Activated T-cell treated with anti-CD3 and anti-CD28 coated beads, Interleukin-2, amount 50 U/mL, for 48 hours (primary cell): ENCODE results near the gene PDCD1.
A peak's percentile ranks its signal among the peaks of the same experiment; 100 is the strongest.

Experiments
- DNase-seq, 2 experiments: peaks; one replicate each; pipeline ENCODE4 v3.0.0-alpha.2; 2020

PDCD1 gene

DNA sequence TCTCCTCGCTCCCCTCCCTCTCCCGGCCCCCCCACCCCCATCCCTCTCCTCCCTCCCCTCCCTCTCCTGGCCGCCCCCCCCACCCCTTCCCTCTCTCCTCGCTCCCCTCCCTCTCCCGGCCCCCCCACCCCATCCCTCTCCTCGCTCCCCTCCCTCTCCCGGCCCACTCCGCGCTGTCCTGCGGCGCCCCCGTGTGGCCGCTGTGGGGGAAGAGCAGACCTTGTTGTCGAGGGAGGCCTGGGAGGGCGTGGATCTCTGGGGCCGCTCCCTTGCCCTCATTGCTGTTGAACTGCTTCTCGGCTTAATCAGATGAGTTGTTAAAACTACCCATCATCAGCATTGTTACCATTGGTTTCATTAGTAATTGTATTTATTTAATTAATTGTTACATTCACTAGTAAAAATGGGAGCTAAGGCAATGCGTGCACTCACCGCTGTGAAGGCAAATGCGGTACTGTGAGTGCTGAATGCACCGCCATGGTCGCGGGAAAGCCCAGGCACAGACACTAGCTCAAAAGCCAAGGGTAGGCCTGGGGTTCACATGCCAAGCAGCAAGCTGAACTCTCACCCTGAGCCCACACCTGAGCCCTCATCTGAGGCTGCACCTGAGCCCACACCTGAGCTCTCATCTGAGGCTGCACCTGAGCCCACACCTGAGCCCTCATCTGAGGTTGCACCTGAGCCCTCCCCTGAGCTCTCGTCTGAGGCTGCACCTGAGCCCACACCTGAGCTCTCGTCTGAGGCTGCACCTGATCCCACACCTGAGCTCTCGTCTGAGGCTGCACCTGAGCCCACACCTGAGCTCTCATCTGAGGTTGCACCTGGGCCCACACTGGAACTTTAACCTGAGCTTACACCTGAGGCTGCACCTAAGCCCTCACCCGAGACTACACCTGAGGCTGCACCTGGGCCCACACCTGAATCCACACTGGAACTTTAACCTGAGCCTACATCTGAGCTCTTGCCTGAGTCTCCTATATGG is 19.6 kb upstream of the PDCD1 start:
- DNase-seq, result peak; percentile 86 to 89

DNA sequence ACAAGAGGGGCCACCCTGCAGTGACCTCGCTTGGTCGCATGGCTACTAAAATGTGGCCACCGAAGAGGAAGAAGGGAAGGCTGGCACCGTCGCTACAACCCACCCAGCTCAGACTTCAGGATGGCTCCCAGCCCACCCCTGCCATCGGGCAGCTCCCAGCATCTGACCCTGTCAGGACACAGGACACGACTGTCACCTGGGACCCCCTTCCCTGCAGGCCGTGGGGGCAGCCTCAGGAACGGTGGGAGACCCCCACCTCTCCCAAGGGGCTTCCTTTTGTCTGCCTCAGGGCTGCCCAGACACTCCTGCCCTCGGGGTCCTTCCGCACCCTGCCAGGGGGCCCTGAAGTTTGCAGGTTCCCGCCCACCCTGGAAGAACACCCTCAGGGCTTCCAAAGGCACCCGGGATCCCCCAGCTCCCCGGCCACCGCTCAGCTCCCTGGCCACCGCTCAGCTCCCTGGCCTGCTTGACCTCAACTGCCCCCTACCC is 18.5 kb upstream of the PDCD1 start:
- no peak for DNase-seq

DNA sequence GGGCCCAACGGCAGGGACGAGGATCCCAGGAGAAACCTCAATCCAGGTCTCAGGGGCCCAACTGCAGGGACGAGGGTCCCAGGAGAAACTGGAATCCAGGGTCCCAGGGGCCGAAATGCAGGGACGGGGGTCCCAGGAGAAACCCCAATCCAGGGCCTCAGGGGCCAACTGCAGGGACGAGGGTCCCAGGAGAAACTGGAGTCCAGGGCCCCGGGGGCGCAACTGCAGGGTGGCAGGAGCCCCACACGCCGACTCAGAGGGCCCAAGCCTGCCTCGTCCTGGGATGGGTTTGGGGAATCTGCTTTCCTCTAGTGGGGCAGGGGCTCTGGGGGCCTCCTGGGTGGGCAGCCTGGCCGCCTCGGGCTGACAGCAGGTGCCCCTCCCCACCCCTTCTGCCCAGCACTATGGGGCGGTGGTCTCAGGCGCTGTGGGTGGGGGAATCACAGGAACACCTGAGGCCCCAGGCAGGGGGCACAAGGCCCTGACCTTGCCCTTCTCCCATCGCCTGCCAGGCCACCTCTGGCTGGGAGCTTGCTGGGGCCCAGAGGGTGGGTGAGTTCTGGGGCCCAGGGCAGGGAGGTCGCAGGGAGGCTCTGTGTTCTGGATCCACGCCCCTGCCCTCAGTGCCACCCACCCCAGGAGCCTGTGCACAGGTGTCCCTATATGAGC is 18.0 kb upstream of the PDCD1 start:
- DNase-seq, result no peak

DNA sequence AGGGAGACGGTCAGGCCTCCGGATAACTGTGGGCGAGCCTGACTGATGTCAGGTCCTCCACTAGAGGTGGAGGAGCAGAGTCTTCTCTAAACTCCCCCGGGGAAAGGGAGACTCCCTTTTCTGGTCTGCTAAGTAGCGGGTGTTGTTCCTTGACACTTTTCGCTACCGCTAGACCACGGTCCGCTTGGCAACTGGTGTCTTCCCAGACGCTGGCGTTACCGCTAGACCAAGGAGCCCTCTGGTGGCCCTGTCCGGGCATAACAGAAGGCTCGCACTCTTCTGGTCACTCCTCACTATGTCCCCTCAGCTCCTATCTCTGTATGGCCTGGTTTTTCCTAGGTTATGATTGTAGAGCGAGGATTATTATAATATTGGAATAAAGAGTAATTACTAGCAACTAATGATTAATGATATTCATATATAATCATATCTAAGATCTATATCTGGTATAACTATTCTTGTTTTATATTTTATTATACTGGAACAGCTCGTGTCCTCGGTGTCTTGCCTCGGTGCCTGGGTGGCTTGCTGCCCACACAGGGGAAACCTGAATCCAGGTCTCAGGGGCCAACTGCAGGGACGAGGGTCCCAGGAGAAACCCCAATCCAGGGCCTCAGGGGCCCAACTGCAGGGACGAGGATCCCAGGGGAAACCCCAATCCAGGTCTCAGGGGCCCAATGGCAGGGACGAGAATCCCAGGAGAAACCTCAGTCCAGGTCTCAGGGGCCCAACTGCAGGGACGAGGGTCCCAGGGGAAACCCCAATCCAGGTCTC is 17.2 kb upstream of the PDCD1 start:
- DNase-seq, result peak; percentile 39

DNA sequence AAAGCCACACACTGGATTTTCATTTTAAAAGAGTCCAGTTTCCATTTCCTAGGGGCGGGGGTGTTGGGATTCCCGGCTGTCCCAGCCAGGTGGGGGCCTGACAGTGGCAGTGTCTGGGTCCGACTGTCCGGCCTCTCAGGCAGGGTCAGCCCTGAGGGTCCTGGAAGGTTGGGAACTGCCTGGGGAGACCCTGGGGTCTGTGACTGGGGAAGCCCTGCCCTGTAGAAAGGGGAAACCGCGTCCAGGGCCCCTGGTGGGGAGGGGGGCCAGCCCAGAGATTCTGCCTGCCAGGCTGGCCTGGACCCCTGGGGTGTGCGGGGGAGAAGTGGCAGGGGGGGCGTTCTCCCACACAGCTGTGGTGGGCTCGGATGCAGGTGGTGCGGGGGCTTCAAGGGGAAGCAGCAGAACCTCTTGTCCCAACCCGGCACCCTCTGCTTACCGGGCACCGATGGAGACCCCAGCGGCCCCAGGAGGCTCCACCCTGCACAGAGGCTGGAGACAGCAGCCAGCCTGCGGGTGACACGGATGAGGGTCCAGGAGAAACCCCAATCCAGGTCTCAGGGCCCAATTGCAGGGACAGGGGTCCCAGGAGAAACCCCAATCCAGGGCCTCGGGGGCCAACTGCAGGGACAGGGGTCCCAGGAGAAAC is 15.7 kb upstream of the PDCD1 start:
- no peak for DNase-seq

DNA sequence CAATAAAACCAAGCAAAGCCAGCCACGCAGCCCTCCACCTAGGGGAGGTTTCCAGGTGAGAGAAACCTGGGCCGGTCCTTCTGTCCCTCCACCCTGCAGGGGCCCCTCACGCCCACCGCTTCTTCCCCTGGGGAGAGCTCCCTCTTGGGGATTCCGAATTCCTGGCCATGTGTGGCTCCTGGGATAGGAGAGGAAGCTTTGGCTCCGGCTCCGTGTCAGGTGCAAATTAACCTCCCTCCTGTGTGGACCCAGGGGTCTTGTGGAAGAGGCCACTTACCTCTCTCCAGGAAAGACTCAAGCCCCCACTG is 15.1 kb upstream of the PDCD1 start:
- DNase-seq, result no peak

DNA sequence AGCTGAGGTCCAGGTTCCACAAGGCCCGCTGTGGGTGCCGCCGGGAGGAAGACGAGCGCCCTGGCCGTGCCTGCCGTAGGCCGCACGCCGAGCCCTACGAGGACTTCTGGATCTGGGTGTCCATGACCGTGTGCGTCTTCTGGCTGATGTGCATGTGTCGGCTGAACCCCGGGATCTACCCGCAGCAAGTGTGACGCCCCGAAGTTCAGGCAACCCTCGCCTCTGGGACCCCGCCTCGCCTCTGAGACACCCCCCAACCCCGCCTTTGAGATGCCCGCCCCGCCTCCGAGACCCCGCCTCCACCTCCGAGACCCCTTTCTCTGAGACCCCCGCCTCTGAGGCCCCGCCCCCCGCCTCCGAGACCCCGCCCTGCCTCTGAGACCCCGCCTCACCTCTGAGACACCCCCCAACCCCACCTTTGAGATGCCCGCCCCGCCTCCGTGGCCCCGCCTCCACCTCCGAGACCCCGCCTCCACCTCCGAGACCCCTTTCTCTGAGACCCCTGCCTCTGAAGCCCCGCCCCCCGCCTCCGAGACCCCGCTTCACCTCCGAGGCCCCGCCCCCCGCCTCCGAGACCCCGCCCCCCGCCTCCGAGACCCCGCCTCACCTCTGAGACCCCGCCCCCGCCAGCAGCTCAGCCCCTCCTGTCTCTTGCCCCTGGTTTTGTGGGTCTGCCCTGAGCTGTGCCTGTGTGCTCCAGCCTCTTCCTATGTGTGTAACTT is 14.5 kb upstream of the PDCD1 start:
- no peak for DNase-seq

DNA sequence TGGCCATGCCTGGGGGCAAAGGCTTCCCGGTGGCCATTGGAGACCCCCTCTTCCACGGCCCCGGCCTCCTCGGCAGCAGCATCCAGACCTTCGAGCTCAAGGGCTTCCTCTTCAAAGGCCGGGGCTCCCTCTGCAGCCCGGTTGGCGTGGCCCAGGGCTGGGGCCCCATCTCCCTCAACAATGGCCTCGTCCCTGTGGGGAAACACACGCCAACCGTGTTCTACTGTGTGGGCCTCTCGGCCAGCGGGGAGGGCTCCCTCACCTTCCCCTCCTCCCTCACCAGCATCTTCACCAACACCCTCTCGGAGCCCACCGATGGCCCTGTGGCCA is 13.6 kb upstream of the PDCD1 start:
- DNase-seq, result no peak

DNA sequence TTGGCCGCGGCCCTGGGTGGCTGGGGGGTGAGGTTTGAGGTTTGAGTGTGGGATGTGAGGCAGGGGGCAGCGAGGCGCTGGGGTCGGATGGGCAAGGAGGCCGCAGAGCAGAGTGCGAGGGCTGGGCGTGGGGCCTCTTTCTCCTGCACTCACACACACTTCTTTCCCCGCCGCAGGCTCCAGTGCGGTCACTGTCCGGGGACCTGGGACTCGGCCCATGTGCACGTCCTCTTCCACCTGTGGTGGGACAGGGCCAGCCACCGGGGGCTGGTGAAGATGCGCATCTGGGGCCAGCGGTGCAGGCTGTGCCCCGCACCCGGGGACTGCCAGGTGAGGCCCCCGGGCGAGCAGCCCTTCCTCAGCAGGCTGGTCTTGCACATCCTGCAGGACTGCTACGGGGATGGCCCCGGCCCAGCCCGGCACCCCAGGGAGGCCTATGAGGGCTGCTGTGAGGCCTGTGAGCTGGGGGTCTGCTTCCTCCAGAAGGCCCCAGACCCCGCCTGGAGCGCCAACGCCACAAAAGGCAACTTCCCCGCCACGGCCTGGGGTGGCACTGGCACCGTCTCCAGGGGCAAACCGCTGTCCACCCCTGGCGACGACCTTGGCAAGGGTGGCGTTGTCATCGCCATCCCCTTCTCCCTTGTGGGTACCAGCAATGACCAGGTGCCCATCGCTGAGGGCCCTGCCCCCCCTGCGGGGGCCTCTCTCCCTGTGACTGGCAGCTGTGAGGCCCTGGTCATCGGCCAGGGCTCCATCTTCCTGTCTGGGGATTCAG is 13.0 kb upstream of the PDCD1 start:
- DNase-seq, result no peak

DNA sequence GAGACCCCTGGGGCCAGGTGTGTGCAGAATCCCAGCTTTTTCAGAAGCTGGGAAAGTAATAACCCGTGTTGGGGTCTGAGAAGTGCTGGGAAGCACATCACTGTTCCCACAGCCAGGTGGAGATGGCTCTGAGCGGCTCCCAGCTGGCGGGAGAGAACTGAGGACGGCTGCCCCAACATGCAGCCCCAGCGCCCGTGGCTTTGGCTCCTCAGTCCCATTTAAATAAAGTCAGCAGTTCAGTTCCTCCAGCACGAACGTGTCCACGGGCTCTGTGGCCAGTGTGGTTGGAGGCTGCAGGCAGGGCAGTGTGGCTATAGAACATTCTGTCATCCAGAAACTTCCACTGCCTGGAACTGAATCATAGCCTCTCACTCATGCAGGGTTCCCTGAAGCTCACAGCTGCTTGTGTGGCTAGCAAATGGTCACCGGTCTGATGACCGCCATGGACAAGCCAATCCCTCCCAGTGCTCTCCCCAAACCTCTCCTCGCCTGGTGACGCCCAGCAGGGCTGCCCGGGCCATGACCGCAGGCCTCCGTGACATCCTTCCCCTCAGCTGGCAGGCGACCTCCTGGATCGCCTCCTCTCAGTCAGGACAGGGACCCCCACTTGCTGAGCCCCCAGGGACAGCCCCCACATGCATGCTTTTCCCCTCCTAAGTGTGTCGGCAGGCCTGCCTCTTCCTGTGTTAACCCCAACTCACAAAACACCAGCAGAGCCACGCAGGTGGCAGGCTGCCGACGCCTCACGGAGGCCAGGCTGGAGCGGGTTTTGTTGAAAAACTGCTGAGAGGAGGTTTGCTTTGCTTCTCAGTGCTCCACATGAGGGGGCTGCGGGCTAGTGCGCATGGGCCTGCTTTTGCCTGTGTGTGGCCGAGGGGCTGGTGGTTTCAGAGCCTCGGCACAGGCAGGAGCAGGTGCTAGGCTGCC is 12.2 kb upstream of the PDCD1 start:
- DNase-seq, result peak; percentile 38 to 48

DNA sequence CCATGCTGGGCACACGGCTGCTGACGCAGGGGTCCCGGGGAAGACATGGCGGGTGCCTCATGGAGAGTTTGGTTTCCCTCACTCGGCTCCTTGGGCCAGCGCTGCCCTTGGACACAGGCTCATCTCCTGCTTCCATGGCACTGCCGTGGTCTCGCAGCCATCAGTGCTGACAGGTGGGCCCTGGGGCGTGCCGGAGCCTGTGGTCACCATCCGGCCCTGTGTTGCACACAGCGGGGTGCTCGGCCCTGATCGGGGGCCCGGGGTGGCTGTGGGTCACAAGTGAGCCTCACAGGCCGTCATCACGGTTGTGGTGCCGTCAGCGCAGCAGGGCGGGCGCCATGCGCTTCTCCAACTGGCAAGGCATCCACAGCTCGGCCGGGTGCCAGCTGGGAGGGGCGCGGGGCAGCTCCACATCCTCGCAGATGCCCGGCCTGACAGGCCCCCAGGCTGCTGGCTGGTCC is 11.4 kb upstream of the PDCD1 start:
- DNase-seq, result no peak

DNA sequence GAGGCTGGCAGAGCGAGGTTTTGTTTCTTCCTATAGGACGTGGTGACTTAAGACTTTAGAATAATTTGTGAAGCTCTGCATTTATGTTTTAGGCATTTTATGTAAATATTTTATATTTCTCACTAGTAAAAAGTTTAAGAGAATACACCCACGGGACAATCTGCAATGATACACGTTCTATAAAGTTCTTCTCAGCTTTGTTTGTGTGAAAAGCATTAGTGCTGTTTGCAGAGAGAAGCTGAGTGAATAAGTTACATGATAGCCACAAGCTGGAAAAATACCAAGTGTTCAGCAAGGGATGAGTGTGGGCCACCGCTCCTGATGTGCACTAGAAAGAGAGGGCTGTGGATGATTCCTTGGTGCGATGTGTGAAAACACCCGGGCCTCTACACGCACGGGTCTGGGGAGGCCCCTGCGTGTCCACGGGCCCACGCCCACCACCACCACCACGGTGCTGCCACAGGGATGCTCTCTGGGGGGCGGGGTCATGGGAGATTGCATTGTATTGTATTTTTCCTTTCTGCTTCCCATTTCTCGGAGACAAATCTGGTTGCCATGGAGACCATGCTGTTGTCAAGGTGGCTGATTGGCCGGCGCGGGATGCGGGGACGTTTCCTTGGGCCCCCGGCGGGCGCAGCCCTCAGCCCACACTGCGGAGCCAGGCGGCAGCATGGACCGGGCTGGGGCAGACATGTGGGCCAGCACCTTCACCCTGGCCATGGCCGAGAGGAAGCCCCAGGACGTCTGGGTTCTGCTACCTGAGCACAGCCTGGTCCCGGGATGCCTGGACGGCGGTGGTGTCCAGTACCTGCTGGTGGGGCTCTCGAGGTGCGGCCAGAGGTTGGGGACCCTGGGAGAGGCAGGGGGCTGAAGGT is 10.6 kb upstream of the PDCD1 start, which contains the start of gene RTP5:
TSS of gene RTP5 (plus strand) at position 643 of the 875 bp plus-strand sequence. CDS start at position 671, 28 bp downstream.
- no peak for DNase-seq

DNA sequence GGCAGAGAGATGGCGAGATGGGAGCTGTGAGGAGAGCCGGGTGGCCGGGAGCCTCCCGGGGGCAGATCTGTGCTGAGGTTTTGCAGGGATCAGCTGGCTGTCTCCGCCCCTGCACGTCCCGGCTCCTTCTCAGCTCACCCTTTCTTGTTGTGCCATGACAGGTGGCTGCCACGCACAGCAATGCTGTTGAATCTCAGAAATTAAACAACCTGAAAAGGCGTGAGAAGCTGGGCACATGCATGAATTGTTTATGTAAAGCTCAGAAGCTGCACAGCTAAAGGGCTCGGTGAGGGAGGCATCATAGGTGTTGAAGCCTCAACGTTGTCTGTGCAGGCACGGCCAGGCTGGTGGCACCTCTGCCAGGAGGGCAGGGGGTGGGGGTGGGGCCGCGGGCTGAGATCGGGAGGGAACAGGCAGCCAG is 10.0 kb upstream of the PDCD1 start:
- no peak for DNase-seq

DNA sequence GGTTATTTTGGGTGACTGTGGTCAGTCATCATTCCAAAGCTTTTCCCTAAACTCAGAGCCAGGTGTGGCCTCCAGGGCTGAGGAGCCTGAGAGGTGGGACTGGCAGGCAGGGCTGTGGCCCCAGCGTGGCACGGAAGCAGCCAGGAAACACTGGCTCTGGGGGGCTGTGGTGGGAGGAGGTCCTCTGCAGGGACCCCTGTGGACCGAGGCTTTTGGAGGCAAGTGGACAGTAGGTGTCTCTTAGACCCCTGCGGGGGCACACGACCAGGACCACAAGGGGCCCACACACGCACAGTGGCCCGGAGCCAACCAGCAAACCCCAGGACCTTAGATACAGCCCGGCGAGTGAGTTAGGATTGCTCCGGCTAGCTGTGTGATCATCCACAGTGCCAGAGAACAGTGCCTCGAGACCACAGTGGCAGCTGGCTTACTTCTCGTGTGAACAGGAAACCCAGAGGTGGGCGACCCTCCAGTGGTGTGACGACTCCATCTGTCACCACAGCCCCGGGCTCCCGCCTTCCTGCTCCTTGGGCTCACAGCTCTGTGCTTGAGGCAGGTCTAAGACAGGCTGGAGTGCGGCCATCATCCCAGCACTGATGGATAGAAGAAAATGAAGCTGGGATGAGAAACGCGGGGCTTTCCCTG is 9.2 kb upstream of the PDCD1 start:
- peak; percentile 77 to 79 for DNase-seq

DNA sequence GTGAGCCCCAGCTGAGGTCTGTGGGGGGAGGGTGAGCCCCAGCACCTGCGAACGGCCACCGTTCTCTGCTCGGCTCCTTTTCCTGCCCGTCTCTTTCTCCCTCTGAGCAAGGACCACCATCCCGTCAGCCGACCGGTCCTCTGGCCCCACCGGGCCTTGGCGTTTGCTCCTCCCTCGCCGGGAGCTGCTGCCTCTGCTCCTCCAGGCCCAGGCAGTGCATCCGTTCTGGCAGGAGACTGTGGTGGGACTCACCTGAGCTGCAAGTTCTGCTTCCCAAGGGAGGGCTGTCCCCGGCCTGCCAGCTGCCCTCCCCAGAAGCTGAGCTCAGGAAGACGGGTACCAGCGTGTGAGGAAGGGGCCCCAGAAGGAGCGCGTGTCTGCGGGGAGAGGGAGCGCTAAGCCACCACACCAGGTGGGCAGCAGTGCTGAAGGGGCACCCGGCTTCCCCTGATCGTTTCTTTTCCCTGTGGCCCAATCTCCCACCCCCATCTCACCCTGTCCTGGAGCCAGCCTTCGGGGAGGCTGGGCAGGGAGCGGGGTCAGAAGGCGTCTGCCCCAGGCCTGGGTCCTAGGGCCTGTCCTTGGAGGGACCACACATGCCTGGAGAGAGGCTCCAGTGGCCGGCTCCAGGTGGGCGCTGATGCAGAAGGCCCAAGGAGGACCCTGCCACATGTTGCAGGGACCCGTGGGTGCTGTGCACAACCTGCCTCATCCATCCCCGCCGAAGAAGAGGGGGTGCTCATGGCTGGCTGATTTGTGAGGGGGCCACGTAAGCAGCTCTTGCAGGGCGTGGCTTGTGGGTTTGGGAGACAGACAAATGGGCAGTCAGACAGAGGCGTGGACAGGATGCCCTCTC is 8.3 kb upstream of the PDCD1 start:
- DNase-seq, result no peak

DNA sequence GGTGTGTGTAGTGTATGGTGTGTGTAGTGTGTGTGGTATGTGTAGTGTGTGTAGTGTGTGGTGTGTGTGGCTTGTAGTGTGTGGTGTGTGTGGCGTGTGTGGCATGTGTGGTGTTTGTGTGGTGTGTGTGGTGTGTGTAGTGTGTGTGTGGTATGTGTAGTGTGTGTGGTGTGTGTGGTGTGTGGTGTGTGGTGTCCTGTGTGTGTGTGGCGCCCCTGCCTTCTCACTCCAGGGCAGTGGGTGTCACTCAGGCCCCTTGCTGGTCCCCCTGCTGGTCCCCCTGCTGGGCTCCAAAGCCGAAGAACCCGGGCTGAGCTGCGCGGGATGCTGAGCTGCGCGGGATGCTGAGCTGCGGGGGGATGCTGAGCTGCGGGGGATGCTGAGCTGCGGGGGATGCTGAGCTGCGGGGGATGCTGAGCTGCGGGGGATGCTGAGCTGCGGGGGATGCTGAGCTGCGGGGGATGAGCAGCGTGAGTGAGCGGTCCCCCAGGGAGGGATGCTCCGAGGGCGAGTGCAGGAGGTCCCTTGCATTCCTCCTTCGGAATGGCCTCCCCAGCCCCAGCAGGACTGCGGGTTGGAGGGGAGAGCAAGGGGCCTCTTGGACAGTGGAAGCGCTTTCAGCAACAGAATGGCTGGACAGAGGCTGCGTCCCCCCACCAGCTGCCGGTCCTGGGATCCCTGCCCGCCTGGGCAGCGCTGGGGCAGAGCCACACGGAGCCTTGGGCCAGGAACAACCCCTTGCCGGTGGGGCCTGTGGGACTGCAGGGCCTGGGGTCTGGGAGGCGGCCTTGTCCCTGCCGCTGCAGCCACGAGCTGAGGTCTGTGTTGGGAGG is 7.5 kb upstream of the PDCD1 start:
- DNase-seq, result peak; percentile 42 to 49
